Calu3 (cell line): ENCODE results near the gene CDKL5. TPM values are rescaled to one million over a fixed set of nuclear protein-coding genes. Genes with fewer than 3 reads are reported as not detected.

ENCODE experiments used
- BruUV-seq: library from RNA; stranded (reverse); fragments of 400-500 nt; replicated peaks from 2 replicates; lab custom pipeline; 2021; lab: Mats Ljungman, UMichigan
- CTCF ChIA-PET: fragments of 300-600 bp; sonication (Branson Sonifier 250); formaldehyde crosslinking; loops from one replicate; lab custom pipeline; 2022; ENCODE audit warnings: antibody characterized with exemption; lab: Charles Lee
- DNase-seq: peaks from one replicate; pipeline ENCODE4 v3.0.0; 2022
- H3K27ac Mint-ChIP-seq: one replicate; pipeline ENCODE4 v1.8.0; 2022; ENCODE audit warnings: mixed read lengths; ENCODE audit not compliant: unreplicated experiment
- H3K27me3 Mint-ChIP-seq: one replicate; pipeline ENCODE4 v1.8.0; 2022; ENCODE audit warnings: mixed read lengths; ENCODE audit not compliant: unreplicated experiment
- H3K36me3 Mint-ChIP-seq: one replicate; pipeline ENCODE4 v1.8.0; 2022; ENCODE audit warnings: mild to moderate bottlenecking, moderate library complexity, mixed read lengths; ENCODE audit not compliant: insufficient read depth, unreplicated experiment
- H3K4me1 Mint-ChIP-seq: one replicate; pipeline ENCODE4 v1.8.0; 2022; ENCODE audit warnings: mild to moderate bottlenecking, low read depth, mixed read lengths; ENCODE audit not compliant: unreplicated experiment
- H3K4me3 Mint-ChIP-seq: one replicate; pipeline ENCODE4 v1.8.0; 2022; ENCODE audit warnings: mild to moderate bottlenecking, low read depth, moderate library complexity, mixed read lengths; ENCODE audit not compliant: unreplicated experiment
- H3K9me3 Mint-ChIP-seq: one replicate; pipeline ENCODE4 v1.8.0; 2022; ENCODE audit warnings: low read depth, mixed read lengths; ENCODE audit not compliant: unreplicated experiment
- intact Hi-C: fragments of 100-400 bp; cut with micrococcal nuclease; formaldehyde crosslinking; loops from one replicate; pipeline ENCODE4 v1.10.0; 2022; ENCODE audit not compliant: unreplicated experiment
- total RNA-seq: library from RNA; stranded (reverse); gene quantifications from 2 replicates; pipeline ENCODE4 v1.2.3, GENCODE V29; 2022
- TF ChIP-seq, protein P1 (sequence below): fragments of 200-600 bp; IDR thresholded peaks from one replicate; pipeline ENCODE4 v1.8.0; 2022; ENCODE audit warnings: antibody characterized with exemption; ENCODE audit not compliant: unreplicated experiment

CDKL5 gene
- total RNA-seq, 1 experiment from 2014 or later, result 17.7 TPM

- Mint-ChIP-seq H3K9me3 (no peaks in the 10 kb centered on the region), H3K27ac (no peak overlapping the region), H3K4me1 (no peaks in the 10 kb centered on the region), H3K36me3 (no peaks in the 10 kb centered on the region), H3K4me3 (no peak overlapping the region), H3K27me3 (no peaks in the 10 kb centered on the region)
- DNase-seq, result no peak
- no TSS peak for BruUV-seq
- TF ChIP-seq, protein P1, sequence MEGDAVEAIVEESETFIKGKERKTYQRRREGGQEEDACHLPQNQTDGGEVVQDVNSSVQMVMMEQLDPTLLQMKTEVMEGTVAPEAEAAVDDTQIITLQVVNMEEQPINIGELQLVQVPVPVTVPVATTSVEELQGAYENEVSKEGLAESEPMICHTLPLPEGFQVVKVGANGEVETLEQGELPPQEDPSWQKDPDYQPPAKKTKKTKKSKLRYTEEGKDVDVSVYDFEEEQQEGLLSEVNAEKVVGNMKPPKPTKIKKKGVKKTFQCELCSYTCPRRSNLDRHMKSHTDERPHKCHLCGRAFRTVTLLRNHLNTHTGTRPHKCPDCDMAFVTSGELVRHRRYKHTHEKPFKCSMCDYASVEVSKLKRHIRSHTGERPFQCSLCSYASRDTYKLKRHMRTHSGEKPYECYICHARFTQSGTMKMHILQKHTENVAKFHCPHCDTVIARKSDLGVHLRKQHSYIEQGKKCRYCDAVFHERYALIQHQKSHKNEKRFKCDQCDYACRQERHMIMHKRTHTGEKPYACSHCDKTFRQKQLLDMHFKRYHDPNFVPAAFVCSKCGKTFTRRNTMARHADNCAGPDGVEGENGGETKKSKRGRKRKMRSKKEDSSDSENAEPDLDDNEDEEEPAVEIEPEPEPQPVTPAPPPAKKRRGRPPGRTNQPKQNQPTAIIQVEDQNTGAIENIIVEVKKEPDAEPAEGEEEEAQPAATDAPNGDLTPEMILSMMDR, result no peak
- intact Hi-C loops, result no loop called here
- CTCF ChIA-PET, result no interaction called here
Observed at GRCh38 chrX:18537524-18537923, 112.1 kb downstream of the CDKL5 start.

DNA sequence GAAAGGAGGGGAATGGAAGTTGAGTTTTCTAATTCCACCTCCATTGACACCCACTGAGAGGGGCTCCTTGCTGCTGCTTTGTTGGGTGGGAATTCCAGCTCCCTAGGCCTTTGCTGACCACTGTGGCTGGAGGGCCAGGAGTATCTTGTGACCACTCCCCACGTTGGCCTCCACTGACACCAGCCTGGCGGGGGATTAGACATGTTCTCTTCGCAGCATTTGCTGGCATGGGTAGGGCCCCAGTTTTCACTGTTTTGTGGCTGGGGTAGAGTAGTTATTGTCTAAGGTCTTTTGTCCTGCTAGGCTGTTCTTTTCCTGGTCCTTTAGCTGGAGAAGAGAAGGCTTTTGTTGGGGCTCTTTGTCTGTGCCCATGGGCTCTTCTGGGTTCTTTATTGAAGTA is 116.7 kb downstream of the CDKL5 start:
- DNase-seq, result no peak
- CTCF ChIA-PET, result no interaction called here
- H3K9me3 Mint-ChIP-seq, result no peaks in the 10 kb centered on the region
- intact Hi-C loops, result loop anchor here (10.0 kb wide), 1 partner anchor 107 kb away; no protein-coding TSS in a partner anchor
- no peaks in the 10 kb centered on the region for H3K36me3 Mint-ChIP-seq
- H3K27me3 Mint-ChIP-seq, result no peaks in the 10 kb centered on the region
- no peak overlapping the region for H3K27ac Mint-ChIP-seq
- H3K4me1 Mint-ChIP-seq, result peaks cover 17% of the 10 kb centered on the region
- no peak overlapping the region for H3K4me3 Mint-ChIP-seq
- no TSS peak for BruUV-seq
- TF ChIP-seq, protein P1, result no peak

DNA sequence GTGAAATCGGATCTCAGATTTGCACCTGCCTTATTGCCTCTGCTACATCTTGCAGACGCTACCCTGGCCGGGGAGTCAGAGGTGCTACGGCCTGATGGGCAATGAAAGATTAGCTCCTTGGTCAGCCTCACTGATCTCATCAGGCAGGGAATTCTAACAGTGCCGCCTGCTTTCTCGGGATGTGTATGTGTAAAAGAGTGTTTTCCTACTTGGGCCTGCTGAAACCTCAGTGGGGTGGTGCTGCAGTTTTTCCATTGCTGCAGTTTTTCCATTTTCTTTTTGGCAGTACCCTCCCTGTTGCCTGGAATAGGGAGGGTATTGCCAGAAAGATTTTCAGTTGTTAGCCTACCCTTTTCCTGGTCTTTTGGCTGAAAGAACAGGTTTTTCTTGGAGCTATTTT is 117.5 kb downstream of the CDKL5 start:
- Mint-ChIP-seq H3K9me3 (no peaks in the 10 kb centered on the region), H3K36me3 (no peaks in the 10 kb centered on the region), H3K27me3 (no peaks in the 10 kb centered on the region), H3K4me3 (no peak overlapping the region), H3K4me1 (peaks cover 25% of the 10 kb centered on the region), H3K27ac (no peak overlapping the region)
- DNase-seq, result no peak
- intact Hi-C loops, result loop anchor here (10.0 kb wide), 1 partner anchor 108 kb away; no protein-coding TSS in a partner anchor
- CTCF ChIA-PET, result no interaction called here
- no TSS peak for BruUV-seq
- TF ChIP-seq, protein P1, result no peak

- TF ChIP-seq, protein P1, result no peak
Observed at GRCh38 chrX:18543738-18544137, 118.3 kb downstream of the CDKL5 start.

More at GRCh38 chrX:18543738-18544137, 118.3 kb downstream of the CDKL5 start:
- Mint-ChIP-seq H3K4me3 (no peak overlapping the region), H3K4me1 (peaks cover 26% of the 10 kb centered on the region), H3K36me3 (no peaks in the 10 kb centered on the region), H3K27me3 (no peaks in the 10 kb centered on the region), H3K9me3 (no peaks in the 10 kb centered on the region), H3K27ac (no peak overlapping the region)
- no TSS peak for BruUV-seq
- intact Hi-C loops, result loop anchor here (10.0 kb wide), 1 partner anchor 109 kb away; no protein-coding TSS in a partner anchor
- no peak for DNase-seq
- CTCF ChIA-PET, result no interaction called here
